ENCODE measurements around the gene QKI.

The QKI gene

GRCh38 chr6:163418311-163419029 lies 4.0 kb downstream of the QKI start:
- DNase-seq: no peak
- TF ChIP-seq, protein P1, sequence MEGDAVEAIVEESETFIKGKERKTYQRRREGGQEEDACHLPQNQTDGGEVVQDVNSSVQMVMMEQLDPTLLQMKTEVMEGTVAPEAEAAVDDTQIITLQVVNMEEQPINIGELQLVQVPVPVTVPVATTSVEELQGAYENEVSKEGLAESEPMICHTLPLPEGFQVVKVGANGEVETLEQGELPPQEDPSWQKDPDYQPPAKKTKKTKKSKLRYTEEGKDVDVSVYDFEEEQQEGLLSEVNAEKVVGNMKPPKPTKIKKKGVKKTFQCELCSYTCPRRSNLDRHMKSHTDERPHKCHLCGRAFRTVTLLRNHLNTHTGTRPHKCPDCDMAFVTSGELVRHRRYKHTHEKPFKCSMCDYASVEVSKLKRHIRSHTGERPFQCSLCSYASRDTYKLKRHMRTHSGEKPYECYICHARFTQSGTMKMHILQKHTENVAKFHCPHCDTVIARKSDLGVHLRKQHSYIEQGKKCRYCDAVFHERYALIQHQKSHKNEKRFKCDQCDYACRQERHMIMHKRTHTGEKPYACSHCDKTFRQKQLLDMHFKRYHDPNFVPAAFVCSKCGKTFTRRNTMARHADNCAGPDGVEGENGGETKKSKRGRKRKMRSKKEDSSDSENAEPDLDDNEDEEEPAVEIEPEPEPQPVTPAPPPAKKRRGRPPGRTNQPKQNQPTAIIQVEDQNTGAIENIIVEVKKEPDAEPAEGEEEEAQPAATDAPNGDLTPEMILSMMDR (IDR thresholded peaks at IDR 0.05; ENCODE audit: borderline replicate concordance, extremely low read depth, low read length, poor library complexity, severe bottlenecking): no peak
- no peak for TF ChIP-seq EZH2 (IDR thresholded peaks at IDR 0.05; ENCODE audit: borderline replicate concordance, low read depth, low read length, severe bottlenecking)
- Histone ChIP-seq H4K20me1 (ENCODE audit: insufficient read depth, low read length) (peaks cover 26% of the 10 kb centered on the region), H3K4me2 (ENCODE audit: insufficient read depth, low read length) (no peak overlapping the region), H3K9ac (ENCODE audit: low read depth, low read length) (no peak overlapping the region), H3K79me2 (ENCODE audit: insufficient read depth, low read length) (peaks cover 83% of the 10 kb centered on the region), H3K27ac (ENCODE audit: low read length) (no peak overlapping the region), H2AFZ (ENCODE audit: low read depth, low read length) (no peak overlapping the region), H3K27me3 (ENCODE audit: insufficient read depth, low read length, poor library complexity) (no peaks in the 10 kb centered on the region), H3K9me3 (ENCODE audit: insufficient read depth, low read length, severe bottlenecking) (no peaks in the 10 kb centered on the region), H3K4me1 (ENCODE audit: insufficient read depth, low read length) (peaks cover 16% of the 10 kb centered on the region), H3K4me3 (ENCODE audit: low read depth in 1 of 2, low read length in 2 of 2) (no peak overlapping the region), H3K36me3 (ENCODE audit: insufficient read depth, low read length) (no peaks in the 10 kb centered on the region; the same call in 1 of the 2 replicates)
- ATAC-seq (ENCODE audit: insufficient read depth, low read depth): no peak

DNA sequence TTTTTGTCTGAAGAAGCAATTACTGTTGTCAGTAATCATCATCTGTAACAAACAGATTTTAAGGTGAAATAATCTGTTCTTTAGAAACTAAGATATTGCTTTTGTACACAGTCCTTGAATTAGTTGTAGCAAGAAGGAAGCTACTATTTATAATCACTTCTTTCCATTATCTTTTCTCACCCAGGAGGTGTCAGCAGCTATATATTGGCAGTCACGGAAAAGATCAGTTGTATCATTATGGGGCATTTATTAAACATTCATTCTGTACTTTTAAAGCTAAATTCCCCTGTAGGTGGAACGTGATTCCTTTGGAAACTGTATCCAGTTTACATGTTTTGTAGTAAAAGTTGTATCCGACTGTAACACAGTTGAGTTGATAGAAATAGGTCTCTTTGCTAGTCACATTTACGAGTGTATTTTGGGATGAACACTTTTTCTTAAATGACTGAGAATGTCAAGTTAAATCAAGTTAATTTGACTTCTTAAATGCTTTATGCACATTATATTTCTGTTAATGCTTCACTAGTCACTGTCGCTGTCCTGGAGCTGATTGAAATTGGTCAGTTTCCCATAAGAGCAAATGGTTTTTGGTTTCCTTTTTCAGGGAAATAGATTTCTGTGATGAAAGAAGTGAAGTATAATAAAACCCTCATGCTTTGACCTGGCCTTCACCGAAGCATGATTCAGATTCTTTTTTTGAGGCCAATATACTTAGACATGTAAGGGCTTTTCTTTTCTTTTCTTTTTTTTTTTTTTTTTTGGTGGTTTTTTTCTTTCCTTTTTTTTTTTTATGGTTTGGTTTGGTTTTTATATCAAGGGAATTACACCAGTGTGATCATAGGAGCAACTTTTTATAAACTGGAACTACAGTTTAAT lies 5.1 kb downstream of the QKI start:
- ATAC-seq (ENCODE audit: insufficient read depth, low read depth) (no peak), DNase-seq (no peak)
- Histone ChIP-seq H4K20me1 (ENCODE audit: insufficient read depth, low read length) (peaks cover 32% of the 10 kb centered on the region), H3K9me3 (ENCODE audit: insufficient read depth, low read length, severe bottlenecking) (no peaks in the 10 kb centered on the region), H3K27me3 (ENCODE audit: insufficient read depth, low read length, poor library complexity) (no peaks in the 10 kb centered on the region), H3K9ac (ENCODE audit: low read depth, low read length) (no peak overlapping the region), H3K27ac (ENCODE audit: low read length) (no peak overlapping the region), H3K4me3 (ENCODE audit: low read depth in 1 of 2, low read length in 2 of 2) (no peak overlapping the region), H3K36me3 (ENCODE audit: insufficient read depth, low read length) (no peaks in the 10 kb centered on the region; the same call in 1 of the 2 replicates), H3K4me1 (ENCODE audit: insufficient read depth, low read length) (peaks cover 15% of the 10 kb centered on the region), H3K4me2 (ENCODE audit: insufficient read depth, low read length) (no peak overlapping the region), H3K79me2 (ENCODE audit: insufficient read depth, low read length) (peaks cover 95% of the 10 kb centered on the region), H2AFZ (ENCODE audit: low read depth, low read length) (no peak overlapping the region)
- no peak for TF ChIP-seq EZH2 (IDR thresholded peaks at IDR 0.05; ENCODE audit: borderline replicate concordance, low read depth, low read length, severe bottlenecking)
- TF ChIP-seq, protein P1 (IDR thresholded peaks at IDR 0.05; ENCODE audit: borderline replicate concordance, extremely low read depth, low read length, poor library complexity, severe bottlenecking): no peak

DNA sequence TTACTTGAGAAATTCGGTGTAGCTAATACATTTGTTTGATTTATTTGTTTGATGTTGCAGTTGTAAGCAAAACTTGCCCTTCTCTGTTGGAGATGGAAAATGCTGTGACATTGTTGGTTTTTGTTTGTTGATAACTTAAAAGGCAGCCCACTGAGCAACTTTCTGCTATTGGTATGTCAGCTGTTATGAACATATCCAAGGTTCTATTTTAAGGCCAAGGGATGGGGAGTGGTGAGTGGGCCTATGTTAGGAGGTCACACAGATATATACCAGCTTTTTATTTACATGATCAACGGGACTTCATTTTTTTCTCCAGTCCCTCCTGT lies 5.7 kb downstream of the QKI start:
- Histone ChIP-seq H4K20me1 (ENCODE audit: insufficient read depth, low read length) (peaks cover 38% of the 10 kb centered on the region), H3K27me3 (ENCODE audit: insufficient read depth, low read length, poor library complexity) (no peaks in the 10 kb centered on the region), H3K4me3 (ENCODE audit: low read depth in 1 of 2, low read length in 2 of 2) (no peak overlapping the region), H2AFZ (ENCODE audit: low read depth, low read length) (no peak overlapping the region), H3K36me3 (ENCODE audit: insufficient read depth, low read length) (no peaks in the 10 kb centered on the region; the same call in 1 of the 2 replicates), H3K27ac (ENCODE audit: low read length) (no peak overlapping the region), H3K9me3 (ENCODE audit: insufficient read depth, low read length, severe bottlenecking) (no peaks in the 10 kb centered on the region), H3K9ac (ENCODE audit: low read depth, low read length) (no peak overlapping the region), H3K4me1 (ENCODE audit: insufficient read depth, low read length) (peaks cover 15% of the 10 kb centered on the region), H3K4me2 (ENCODE audit: insufficient read depth, low read length) (no peak overlapping the region), H3K79me2 (ENCODE audit: insufficient read depth, low read length) (peaks cover 98% of the 10 kb centered on the region)
- TF ChIP-seq, protein P1 (IDR thresholded peaks at IDR 0.05; ENCODE audit: borderline replicate concordance, extremely low read depth, low read length, poor library complexity, severe bottlenecking): no peak
- TF ChIP-seq EZH2 (IDR thresholded peaks at IDR 0.05; ENCODE audit: borderline replicate concordance, low read depth, low read length, severe bottlenecking): no peak
- ATAC-seq (ENCODE audit: insufficient read depth, low read depth) (no peak), DNase-seq (no peak)

Data from DND-41 (cell line).